Stimulated activated effector memory CD8-positive, alpha-beta T cell treated with anti-CD3 and anti-CD28 coated beads, Interleukin-12 subunit alpha, Interleukin-12 subunit beta, amount 100 ng/mL, for 72 hours (primary cell): ENCODE results near the gene LCE1A.

Experiments
- ATAC-seq: fragments of 150-1000 bp; cut with Tn5 transposase; 2 replicates; pipeline ENCODE4 v1.10.0; 2021
- DNase-seq, 2 donors: peaks; one replicate each; pipeline ENCODE4 v3.0.0; 2021 to 2022; ENCODE audit warnings: low spot score in 2 of 2
- H3K27ac Mint-ChIP-seq: one replicate; pipeline ENCODE4 v1.8.0; 2022; ENCODE audit warnings: mild to moderate bottlenecking, mixed read lengths
- H3K36me3 Mint-ChIP-seq: one replicate; pipeline ENCODE4 v1.8.0; 2022; ENCODE audit warnings: mild to moderate bottlenecking, mixed read lengths
- H3K4me1 Mint-ChIP-seq: one replicate; pipeline ENCODE4 v1.8.0; 2022; ENCODE audit warnings: mixed read lengths
- H3K4me3 Mint-ChIP-seq: one replicate; pipeline ENCODE4 v1.8.0; 2022; ENCODE audit warnings: mild to moderate bottlenecking, mixed read lengths
- H3K9me3 Mint-ChIP-seq: one replicate; pipeline ENCODE4 v1.8.0; 2022; ENCODE audit warnings: mixed read lengths

The LCE1A gene, protein sequence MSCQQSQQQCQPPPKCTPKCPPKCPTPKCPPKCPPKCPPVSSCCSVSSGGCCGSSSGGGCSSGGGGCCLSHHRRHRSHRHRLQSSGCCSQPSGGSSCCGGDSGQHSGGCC

DNA sequence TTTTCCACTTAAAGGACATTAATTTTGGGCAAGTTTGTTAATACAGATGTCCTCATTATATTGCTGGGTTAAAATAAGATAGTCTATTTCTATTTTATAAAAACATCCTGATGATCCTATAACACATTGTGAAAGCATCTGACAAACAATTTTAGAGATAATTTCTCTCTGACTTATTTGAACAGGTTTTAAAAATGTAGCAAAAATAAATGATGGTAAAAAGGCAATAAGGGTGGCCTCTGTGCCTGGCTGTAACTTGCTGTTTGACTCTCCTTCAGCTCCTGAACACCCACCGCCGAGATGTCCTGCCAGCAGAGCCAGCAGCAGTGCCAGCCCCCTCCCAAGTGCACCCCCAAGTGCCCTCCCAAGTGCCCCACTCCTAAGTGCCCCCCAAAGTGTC is at the start of gene LCE1A:
Gene LCE1A, plus strand, starts transcription at position 301 of the 400 bp plus-strand sequence. Its CDS starts 0 bp downstream, at position 301.
- Mint-ChIP-seq H3K36me3 (no peaks in the 10 kb centered on the region), H3K9me3 (no peaks in the 10 kb centered on the region), H3K4me1 (no peaks in the 10 kb centered on the region), H3K4me3 (no peak within 1 kb of the TSS), H3K27ac (no peak within 1 kb of the TSS)
- no peak for ATAC-seq
- DNase-seq, result no peak

DNA sequence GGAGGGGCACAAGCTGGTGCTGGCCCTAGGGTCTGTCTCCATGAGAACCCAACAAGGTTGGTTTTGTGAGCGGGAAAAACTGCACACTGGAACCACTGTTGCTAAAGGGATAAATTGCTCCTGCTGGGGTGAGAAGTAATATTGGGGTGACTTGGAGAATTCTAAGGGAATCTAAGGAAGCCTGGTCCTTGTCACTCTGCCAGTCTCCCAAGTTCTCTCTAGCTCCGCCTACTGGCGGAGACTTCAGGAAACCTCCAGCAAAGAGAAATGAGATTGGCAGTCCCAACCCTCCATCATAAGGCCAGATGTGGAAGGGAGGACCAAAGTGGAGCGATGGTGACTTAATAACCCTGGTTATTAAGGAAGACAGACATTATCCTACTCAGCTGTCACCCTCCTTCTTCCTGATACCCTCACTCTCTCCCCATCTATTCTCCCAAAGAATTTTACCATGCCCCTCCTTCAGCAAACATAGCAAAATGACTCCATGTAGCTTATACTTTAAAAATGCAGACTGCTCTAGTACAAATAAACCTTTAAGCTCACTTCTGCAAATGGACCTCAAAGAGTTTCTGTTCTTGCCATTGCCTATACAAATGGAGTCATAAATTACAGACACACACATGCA is 49.6 kb upstream of the LCE1A start:
- H3K9me3 Mint-ChIP-seq, result no peaks in the 10 kb centered on the region
- H3K27ac Mint-ChIP-seq, result no peak overlapping the region
- H3K4me3 Mint-ChIP-seq, result no peak overlapping the region
- DNase-seq (no peak), ATAC-seq (no peak)
- no peaks in the 10 kb centered on the region for H3K4me1 Mint-ChIP-seq
- H3K36me3 Mint-ChIP-seq, result no peaks in the 10 kb centered on the region

DNA sequence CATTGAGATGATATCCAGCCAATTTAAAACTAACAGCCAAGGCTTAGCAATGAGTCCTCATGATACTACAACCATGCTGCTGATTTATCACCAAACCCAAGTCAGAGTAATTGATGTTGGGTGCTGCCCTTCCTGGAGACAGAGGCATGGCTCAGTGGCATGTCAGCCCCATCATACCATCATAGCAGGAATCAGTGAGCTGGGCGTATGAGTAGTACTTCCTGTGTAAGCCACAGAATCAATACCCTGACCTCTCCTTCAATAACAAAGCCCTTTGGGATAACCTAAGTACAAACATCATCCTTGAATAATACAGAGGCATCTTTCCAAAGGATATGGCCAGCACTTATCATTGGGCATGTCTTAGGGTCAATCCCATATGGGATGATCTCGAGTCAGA is 44.2 kb upstream of the LCE1A start:
- Mint-ChIP-seq H3K4me3 (no peak overlapping the region), H3K36me3 (no peaks in the 10 kb centered on the region), H3K9me3 (no peaks in the 10 kb centered on the region), H3K4me1 (no peaks in the 10 kb centered on the region), H3K27ac (no peak overlapping the region)
- DNase-seq, result no peak
- peak; percentile 66 for ATAC-seq

DNA sequence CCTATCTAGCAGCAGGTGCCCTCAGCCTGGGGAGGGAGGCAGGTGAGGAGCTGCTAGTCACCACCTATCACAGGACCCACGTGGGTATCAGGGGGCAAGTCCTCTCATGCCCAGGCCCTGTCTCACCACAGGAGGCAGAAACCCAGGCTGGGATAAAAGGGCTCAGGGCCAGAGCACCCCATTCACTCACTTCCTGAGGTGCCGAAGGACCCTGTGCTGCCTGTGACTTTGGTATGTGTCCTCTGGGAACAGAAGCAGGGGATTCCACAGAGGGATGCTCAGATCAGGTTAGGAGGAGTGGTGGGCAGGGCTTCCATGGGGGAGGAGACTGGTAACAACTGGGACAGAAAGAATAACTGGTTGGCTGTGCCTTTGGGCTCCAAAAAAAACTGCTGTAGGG is 41.2 kb upstream of the LCE1A start, which contains the start of gene LCE1E:
Gene LCE1E, plus strand, starts transcription at position 181 of the 400 bp plus-strand sequence. CDS start 1,043 bp downstream, outside the sequence.
- no peaks in the 10 kb centered on the region for H3K9me3 Mint-ChIP-seq
- H3K27ac Mint-ChIP-seq, result no peak within 1 kb of the TSS
- DNase-seq (no peak), ATAC-seq (no peak)
- H3K36me3 Mint-ChIP-seq, result no peaks in the 10 kb centered on the region
- no peaks in the 10 kb centered on the region for H3K4me1 Mint-ChIP-seq
- no peak within 1 kb of the TSS for H3K4me3 Mint-ChIP-seq

DNA sequence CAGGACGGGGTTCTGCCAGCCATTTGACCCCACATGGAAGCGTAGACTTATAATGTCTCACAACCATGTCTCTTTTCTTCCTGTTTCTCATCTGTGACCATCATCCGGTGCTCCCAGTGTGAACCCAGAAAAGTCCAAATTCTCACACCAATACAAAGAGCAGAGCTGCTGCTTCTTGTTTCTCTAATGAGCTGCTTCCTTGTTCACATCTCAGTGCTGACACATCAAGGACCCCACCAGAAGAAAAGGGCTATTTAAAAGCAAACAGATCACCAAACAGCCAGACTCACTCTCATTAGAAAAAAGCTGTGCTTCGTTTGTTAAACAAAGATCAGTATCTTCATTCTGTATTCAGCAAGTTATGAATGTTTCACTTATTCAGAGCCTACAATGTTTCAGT is 31.6 kb upstream of the LCE1A start:
- Mint-ChIP-seq H3K9me3 (no peaks in the 10 kb centered on the region), H3K4me1 (no peaks in the 10 kb centered on the region), H3K27ac (no peak overlapping the region), H3K4me3 (no peak overlapping the region), H3K36me3 (no peaks in the 10 kb centered on the region)
- DNase-seq, result no peak
- ATAC-seq, result no peak

DNA sequence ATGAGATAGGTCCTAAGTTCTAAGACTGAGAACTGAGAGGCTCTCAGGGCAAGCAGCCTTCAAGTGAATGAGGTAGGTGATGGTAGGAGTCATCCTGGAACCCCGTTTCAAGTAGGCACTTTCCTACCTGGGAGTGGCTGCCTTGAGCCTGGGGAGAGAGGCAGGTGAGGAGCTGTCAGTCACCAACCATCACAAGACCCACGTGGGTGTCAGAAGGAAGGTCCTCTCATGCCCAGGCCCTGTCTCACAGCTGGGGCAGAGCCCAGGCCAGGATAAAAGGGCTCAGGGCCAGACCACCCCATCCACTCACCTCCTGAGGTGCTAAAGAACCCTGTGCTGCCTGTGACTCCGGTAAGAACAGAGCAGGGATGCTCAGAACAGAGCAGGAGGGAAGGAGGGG is 30.9 kb upstream of the LCE1A start, which contains the start of gene LCE1D:
Gene LCE1D, plus strand, starts transcription at position 301 of the 400 bp plus-strand sequence. CDS start 1,074 bp downstream, outside the sequence.
- H3K27ac Mint-ChIP-seq, result no peak within 1 kb of the TSS
- no peaks in the 10 kb centered on the region for H3K9me3 Mint-ChIP-seq
- no peak within 1 kb of the TSS for H3K4me3 Mint-ChIP-seq
- no peaks in the 10 kb centered on the region for H3K4me1 Mint-ChIP-seq
- ATAC-seq, result no peak
- no peak for DNase-seq
- H3K36me3 Mint-ChIP-seq, result no peaks in the 10 kb centered on the region

DNA sequence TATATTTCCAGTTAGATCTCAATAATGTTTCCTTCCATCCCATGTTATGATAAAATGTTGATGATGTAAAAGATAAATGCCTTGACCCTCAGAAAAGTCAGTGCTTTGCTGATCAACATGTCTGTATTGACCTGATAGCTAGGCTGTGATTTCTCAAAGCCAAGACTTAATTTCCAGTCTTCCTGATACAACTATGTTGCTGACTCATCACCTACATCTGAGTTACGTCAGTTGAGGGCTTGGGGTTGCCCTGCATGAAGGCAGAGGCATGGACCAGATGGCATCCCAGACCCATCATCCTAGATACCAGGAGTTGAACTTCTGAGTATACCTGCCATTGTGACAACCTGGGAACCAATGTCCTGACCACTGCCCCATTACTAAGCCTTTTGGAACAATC is 25.9 kb upstream of the LCE1A start:
- Mint-ChIP-seq H3K27ac (no peak overlapping the region), H3K4me1 (no peaks in the 10 kb centered on the region), H3K36me3 (no peaks in the 10 kb centered on the region), H3K9me3 (no peaks in the 10 kb centered on the region), H3K4me3 (no peak overlapping the region)
- no peak for ATAC-seq
- no peak for DNase-seq

DNA sequence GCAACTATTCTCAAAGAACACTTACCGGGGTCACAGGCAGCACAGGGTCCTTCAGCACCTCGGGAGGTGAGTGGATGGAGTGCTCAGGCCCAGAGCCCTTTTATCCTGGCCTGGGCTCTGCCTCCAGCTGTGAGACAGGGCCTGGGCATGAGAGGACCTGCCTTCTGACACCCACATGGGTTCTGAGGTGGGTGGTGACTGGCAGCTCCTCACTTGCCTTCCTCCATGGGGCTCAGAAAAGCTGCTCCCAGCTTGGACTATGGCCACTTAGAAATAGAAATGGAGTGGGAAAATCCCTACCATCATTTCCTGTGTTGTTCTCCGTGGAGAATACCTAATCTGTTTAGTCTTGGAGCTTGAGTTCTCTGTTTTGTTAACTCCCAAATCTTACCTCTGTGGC is 20.7 kb upstream of the LCE1A start, which contains the start of gene LCE1C:
Gene LCE1C, minus strand, starts transcription at position 76 of the 400 bp plus-strand sequence. CDS start 1,173 bp downstream, outside the sequence.
- ATAC-seq, result no peak
- H3K4me3 Mint-ChIP-seq, result no peak within 1 kb of the TSS

DNA sequence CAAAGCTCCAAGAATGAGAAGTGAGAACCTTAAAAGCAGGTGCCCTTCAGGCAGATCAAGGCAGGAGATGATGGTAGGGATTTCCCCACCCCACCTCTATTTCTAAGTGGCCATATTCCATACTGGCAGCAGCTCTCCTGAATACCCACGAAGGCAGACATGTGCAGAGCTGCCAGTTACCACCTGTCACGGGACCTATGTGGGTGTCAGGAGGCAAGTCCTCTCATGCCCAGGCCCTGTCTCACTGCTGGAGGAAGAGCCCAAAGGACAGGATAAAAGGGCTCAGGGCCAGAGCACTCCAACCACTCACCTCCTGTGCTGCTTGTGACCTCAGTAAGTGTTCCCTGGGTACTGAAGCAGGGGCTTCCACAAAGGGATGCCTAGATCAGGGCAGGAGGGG is 16.2 kb upstream of the LCE1A start:
- DNase-seq (no peak), ATAC-seq (peak; percentile 16)
- H3K4me1 Mint-ChIP-seq, result no peaks in the 10 kb centered on the region
- no peaks in the 10 kb centered on the region for H3K36me3 Mint-ChIP-seq
- peaks cover 3% of the 10 kb centered on the region for H3K9me3 Mint-ChIP-seq
- no peak overlapping the region for H3K27ac Mint-ChIP-seq
- no peak overlapping the region for H3K4me3 Mint-ChIP-seq

More for the DNA sequence above, 20.7 kb upstream of the LCE1A start, which contains the start of gene LCE1C:
- Mint-ChIP-seq H3K36me3 (no peaks in the 10 kb centered on the region), H3K4me1 (no peaks in the 10 kb centered on the region), H3K27ac (no peak within 1 kb of the TSS), H3K9me3 (peaks cover 3% of the 10 kb centered on the region)
- no peak for DNase-seq

DNA sequence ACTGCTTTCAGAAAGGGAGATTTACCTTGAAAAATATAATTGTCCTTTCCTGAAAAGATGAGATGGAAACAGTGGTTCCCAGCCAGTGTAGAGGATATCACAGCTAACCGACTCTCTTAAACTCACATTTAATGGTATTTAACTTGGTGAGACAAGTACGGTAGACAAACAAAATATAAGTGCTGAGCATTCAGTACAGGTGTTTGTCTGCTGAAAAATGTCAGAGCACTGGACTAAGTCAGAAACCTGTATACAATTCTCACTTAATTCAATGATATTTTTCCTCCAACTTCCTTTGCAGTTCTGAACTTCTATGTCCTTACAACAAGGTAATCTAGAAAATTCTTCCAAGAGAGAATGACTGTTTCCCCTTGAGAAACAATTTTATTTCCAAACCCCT is 15.6 kb upstream of the LCE1A start, which contains the start of gene LCE1B:
Gene LCE1B, plus strand, starts transcription at position 301 of the 400 bp plus-strand sequence. CDS start 476 bp downstream, outside the sequence.
- DNase-seq (no peak), ATAC-seq (no peak)
- no peak within 1 kb of the TSS for H3K27ac Mint-ChIP-seq
- H3K4me3 Mint-ChIP-seq, result no peak within 1 kb of the TSS
- H3K4me1 Mint-ChIP-seq, result no peaks in the 10 kb centered on the region
- H3K9me3 Mint-ChIP-seq, result peaks cover 3% of the 10 kb centered on the region
- H3K36me3 Mint-ChIP-seq, result no peaks in the 10 kb centered on the region

DNA sequence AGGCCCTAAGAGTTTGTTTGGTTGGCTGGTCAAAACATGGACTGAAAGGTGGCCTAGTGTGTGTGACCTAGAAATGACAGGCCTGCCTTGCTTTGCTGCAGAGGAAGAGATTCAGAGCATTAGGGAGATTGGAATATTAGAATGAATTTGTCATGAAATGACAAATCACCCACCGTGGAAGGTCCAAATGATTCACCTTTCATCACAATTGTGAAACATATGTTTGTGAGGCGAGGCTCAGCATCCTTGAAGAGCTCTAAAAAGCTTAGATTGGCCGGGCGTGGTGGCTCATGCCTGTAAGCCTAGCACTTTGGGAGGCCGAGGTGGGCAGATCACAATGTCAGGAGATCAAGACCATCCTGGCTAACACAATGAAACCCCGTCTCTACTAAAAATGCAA is 10.0 kb upstream of the LCE1A start:
- Mint-ChIP-seq H3K4me3 (no peak overlapping the region), H3K4me1 (no peaks in the 10 kb centered on the region), H3K9me3 (no peaks in the 10 kb centered on the region), H3K36me3 (no peaks in the 10 kb centered on the region), H3K27ac (no peak overlapping the region)
- ATAC-seq (no peak), DNase-seq (no peak)

DNA sequence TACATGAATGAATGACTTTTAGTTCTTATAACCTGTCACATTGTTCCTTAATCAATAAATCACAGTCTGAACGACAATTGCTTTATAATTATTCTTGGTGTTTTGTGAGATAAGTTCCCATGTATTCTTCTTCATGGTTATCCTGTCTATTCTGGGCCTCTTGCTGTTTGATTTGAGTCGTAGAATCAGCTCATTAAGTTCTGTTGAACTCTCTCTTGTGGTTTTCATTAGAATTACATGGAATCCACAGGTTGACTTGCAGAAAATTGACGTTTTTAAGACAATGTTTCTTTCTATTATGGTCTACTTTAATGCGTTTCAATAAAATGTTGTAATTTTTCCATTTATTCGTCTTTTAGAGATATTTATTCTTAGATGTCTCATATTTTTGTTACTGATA is 4.0 kb upstream of the LCE1A start:
- DNase-seq (no peak), ATAC-seq (no peak)
- H3K4me1 Mint-ChIP-seq, result no peaks in the 10 kb centered on the region
- H3K36me3 Mint-ChIP-seq, result no peaks in the 10 kb centered on the region
- no peak overlapping the region for H3K4me3 Mint-ChIP-seq
- H3K27ac Mint-ChIP-seq, result no peak overlapping the region
- no peaks in the 10 kb centered on the region for H3K9me3 Mint-ChIP-seq

DNA sequence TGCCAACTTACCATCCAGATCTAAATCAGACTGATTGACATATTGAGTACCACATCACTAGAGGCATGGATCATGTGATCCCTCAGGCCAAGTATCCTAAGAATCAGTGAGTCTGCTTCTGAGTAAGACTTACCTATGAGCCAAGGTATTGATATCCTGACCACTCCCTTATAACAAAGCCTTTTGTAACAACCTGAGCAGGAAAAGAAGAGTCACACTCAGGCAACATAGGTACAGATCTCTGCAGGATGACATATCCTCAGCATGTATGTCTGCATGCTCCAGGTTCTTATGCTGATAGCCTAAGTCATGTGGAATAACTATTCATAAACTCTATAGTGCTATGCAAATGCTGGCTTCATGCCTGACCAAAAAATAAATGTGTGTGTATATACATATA is 2.3 kb upstream of the LCE1A start:
- ATAC-seq, result no peak

DNA sequence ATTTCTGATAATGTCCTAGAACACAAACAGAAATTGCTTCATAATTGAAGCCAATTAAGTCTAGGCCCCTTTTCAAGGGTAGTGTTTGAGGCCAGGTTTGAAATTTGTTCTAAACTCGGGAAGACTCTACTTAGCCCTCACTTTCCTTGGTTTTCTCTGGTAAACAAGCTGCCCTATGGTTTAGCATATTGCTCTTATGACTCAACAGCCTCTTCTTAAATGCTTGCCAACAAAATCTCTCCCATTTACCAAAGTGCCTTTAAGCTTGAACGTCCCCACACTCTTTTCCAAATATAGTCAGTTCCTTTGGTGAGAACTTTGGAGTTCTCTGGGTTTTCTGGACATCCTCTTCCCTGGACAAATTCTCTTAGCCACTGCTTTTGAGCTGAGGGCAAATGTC is 9.6 kb downstream of the LCE1A start:
- H3K36me3 Mint-ChIP-seq, result no peaks in the 10 kb centered on the region
- no peaks in the 10 kb centered on the region for H3K4me1 Mint-ChIP-seq
- ATAC-seq (no peak), DNase-seq (no peak)
- H3K9me3 Mint-ChIP-seq, result no peaks in the 10 kb centered on the region
- H3K4me3 Mint-ChIP-seq, result no peak overlapping the region
- H3K27ac Mint-ChIP-seq, result no peak overlapping the region

More for the DNA sequence above, 2.3 kb upstream of the LCE1A start:
- no peaks in the 10 kb centered on the region for H3K4me1 Mint-ChIP-seq
- no peak for DNase-seq
- H3K36me3 Mint-ChIP-seq, result no peaks in the 10 kb centered on the region
- no peak overlapping the region for H3K4me3 Mint-ChIP-seq
- no peak overlapping the region for H3K27ac Mint-ChIP-seq
- no peaks in the 10 kb centered on the region for H3K9me3 Mint-ChIP-seq

DNA sequence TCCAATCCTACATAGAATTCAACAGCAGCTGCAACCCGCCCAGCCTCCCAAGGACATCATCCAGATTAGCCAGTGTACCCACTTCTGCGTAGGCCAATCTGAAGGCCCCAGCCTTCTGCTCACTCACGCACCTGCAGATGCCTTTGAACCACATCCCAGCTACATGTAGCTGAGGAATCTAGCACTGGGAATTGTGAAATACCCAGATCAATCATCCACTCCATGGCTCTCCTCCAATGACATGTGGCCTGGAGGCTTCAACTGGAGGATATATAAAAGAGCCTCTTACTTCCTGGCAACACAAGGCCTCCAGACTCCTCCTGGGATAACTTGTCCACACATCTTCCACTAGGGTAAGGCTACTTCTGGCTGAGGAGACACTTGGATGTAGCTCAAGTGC is 15.3 kb downstream of the LCE1A start, which contains the start of gene LCE6A:
Gene LCE6A, plus strand, starts transcription at position 301 of the 400 bp plus-strand sequence. CDS start 665 bp downstream, outside the sequence.
- no peaks in the 10 kb centered on the region for H3K36me3 Mint-ChIP-seq
- no peak within 1 kb of the TSS for H3K27ac Mint-ChIP-seq
- DNase-seq (no peak), ATAC-seq (no peak)
- no peaks in the 10 kb centered on the region for H3K4me1 Mint-ChIP-seq
- no peaks in the 10 kb centered on the region for H3K9me3 Mint-ChIP-seq
- H3K4me3 Mint-ChIP-seq, result no peak within 1 kb of the TSS

DNA sequence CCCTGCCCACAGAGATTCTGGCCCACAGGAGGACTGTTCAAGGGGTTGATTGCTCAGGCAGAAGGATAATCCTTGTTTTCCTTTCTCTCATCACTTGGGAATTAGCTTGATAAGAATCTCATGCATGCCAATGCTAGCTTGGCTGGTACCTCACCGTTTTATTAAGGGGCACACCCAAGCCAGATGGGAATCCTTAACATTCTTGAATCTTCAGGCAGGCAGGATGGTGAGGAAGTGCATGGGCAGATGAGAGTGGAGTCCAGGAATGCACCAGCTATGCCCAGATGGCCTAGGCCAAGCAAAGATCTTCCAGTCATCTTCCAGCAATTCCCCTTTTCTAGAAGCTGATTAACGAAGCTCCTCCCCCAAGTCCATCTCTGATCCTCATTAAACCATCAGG is 28.4 kb downstream of the LCE1A start:
- DNase-seq (no peak), ATAC-seq (no peak)
- H3K27ac Mint-ChIP-seq, result no peak overlapping the region

More for the DNA sequence above, 28.4 kb downstream of the LCE1A start:
- H3K4me3 Mint-ChIP-seq, result no peak overlapping the region
- H3K9me3 Mint-ChIP-seq, result no peaks in the 10 kb centered on the region
- H3K36me3 Mint-ChIP-seq, result no peaks in the 10 kb centered on the region
- H3K4me1 Mint-ChIP-seq, result no peaks in the 10 kb centered on the region
